Mammary epithelial cell (primary cell): Measurements from ENCODE around the gene MYH14.

ENCODE experiments used
- EZH2 ChIP-seq: IDR thresholded peaks from 2 replicates; pipeline ENCODE4 v1.6.1; 2012; ENCODE audit warnings: low read length, inconsistent platforms, borderline replicate concordance
- TF ChIP-seq, protein P1 (sequence below), 2 donors: IDR thresholded peaks in 1 of 2; conservative IDR thresholded peaks in 1 of 2; 2 replicates each; pipeline ENCODE4 v1.5.1; 2011 to 2012; ENCODE audit warnings: inconsistent platforms in 2 of 2, low read length in 2 of 2, mild to moderate bottlenecking in 2 of 2, control low read depth in 1 of 2, low read depth in 1 of 2; ENCODE audit not compliant: insufficient read depth in 1 of 2; ENCODE audit errors: extremely low read depth in 1 of 2

DNA sequence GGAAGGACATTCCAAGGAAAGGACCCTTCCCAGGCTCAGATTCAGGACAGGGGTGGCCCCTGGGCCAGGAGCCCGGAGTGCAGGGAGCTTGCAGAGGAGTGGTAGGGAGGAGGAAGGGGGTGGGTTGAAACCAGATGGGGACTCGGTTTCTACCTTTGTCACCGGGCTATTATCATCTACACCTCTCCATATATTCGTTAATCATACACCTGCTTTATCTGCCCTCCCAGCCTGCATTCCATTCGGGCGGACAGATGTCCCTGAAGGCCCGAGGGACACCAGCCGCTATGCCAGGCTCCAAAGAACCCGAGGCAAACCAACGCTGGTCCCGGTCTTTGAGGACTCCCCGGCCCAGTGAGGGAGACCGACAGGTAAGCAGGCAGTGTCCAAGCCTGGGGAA is 15.5 kb upstream of the MYH14 start:
- TF ChIP-seq, protein P1, sequence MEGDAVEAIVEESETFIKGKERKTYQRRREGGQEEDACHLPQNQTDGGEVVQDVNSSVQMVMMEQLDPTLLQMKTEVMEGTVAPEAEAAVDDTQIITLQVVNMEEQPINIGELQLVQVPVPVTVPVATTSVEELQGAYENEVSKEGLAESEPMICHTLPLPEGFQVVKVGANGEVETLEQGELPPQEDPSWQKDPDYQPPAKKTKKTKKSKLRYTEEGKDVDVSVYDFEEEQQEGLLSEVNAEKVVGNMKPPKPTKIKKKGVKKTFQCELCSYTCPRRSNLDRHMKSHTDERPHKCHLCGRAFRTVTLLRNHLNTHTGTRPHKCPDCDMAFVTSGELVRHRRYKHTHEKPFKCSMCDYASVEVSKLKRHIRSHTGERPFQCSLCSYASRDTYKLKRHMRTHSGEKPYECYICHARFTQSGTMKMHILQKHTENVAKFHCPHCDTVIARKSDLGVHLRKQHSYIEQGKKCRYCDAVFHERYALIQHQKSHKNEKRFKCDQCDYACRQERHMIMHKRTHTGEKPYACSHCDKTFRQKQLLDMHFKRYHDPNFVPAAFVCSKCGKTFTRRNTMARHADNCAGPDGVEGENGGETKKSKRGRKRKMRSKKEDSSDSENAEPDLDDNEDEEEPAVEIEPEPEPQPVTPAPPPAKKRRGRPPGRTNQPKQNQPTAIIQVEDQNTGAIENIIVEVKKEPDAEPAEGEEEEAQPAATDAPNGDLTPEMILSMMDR (conservative IDR thresholded peaks at IDR 0.05 in 1 of 2, IDR thresholded peaks at IDR 0.05 in 1 of 2; ENCODE audit: extremely low read depth in 1 of 2, insufficient read depth in 1 of 2, low read depth in 1 of 2, low read length in 2 of 2) = no peak
- no peak for TF ChIP-seq EZH2
